ENCODE results near the gene VAPB.

VAPB gene

DNA sequence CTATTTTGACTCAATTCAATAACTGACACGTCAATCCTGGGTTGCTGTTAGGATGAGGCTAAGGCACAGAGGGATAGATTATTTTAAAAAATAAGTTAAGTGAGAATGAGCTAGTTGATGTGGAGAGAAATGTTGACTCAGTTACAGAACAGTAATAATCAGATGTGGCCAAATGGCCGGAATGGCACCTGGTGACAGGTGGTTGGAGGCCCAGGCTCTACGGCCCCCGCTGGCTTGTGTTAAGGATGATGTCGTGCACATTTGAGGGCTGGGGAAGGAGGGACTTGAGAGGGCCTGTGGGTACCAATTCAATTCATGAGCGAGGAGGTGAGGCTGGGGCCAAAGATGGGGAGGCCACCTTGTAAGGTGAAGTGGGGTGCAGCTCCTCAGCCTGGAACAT, 94.4 kb downstream of the VAPB start:
- TF ChIP-seq ZNF701 (tag by site-specific recombination; IDR thresholded peaks at IDR 0.05) (no peak), ZNF239 (tag by site-specific recombination; IDR thresholded peaks at IDR 0.05) (no peak), GLI4 (tag by site-specific recombination; IDR thresholded peaks at IDR 0.05) (no peak), ZNF555 (tag by site-specific recombination; conservative IDR thresholded peaks at IDR 0.05) (no peak), ZNF121 (tag by site-specific recombination; IDR thresholded peaks at IDR 0.05) (no peak), KLF1 (tag by site-specific recombination; IDR thresholded peaks at IDR 0.05) (no peak), ZNF19 (tag by site-specific recombination; IDR thresholded peaks at IDR 0.05; ENCODE audit: low read depth) (no peak), ZNF416 (tag by site-specific recombination; IDR thresholded peaks at IDR 0.05) (no peak), ZNF248 (tag by site-specific recombination; IDR thresholded peaks at IDR 0.05) (no peak), ZNF37A (tag by site-specific recombination; IDR thresholded peaks at IDR 0.05) (no peak)
- POLR2A ChIA-PET = no interaction called here

DNA sequence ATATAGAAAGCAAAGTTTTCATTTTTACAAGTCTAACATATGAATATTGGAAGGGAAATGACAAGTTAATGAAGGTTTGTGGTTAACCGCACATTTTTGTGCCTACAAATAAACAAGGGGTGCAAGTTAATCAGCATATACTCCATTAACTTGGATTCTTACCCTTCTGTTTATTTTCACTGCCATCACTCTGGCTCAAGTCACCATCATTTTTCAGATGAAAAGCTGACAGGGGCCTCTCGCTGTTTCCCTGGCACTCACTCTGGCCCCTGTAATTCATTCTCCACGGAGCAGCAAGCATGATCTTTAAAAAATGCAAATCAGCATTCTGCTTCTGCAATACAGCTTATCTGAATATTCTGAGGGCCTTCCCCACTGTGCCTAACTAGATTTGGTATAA, 96.4 kb downstream of the VAPB start:
- Histone ChIP-seq H3K4me3 (ENCODE audit: low read depth, low read length) (no peak overlapping the region), H3K4me1 (ENCODE audit: control insufficient read depth, insufficient read depth, low read length) (no peaks in the 10 kb centered on the region), H3K36me3 (ENCODE audit: control insufficient read depth in 2 of 2, insufficient read depth in 1 of 2, low read length in 2 of 2) (no peaks in the 10 kb centered on the region), H3K27ac (ENCODE audit: extremely low read depth, low read depth, low read length) (no peak overlapping the region), H3K9me3 (ENCODE audit: control insufficient read depth, insufficient read depth, low read depth, low read length) (no peaks in the 10 kb centered on the region)
- ChIA-PET CTCF (no interaction called here), POLR2A (no interaction called here)
- no peak for TF ChIP-seq MZF1 (tag by site-specific recombination; IDR thresholded peaks at IDR 0.05; ENCODE audit: borderline replicate concordance)

More for the DNA sequence above, 94.4 kb downstream of the VAPB start:
- H3K36me3 ChIP-seq (ENCODE audit: control insufficient read depth in 2 of 2, insufficient read depth in 1 of 2, low read length in 2 of 2) = no peaks in the 10 kb centered on the region
- no peak overlapping the region for H3K4me3 ChIP-seq (ENCODE audit: low read depth, low read length)
- H3K4me1 ChIP-seq (ENCODE audit: control insufficient read depth, insufficient read depth, low read length) = no peaks in the 10 kb centered on the region
- H3K27ac ChIP-seq (ENCODE audit: extremely low read depth, low read depth, low read length) = no peak overlapping the region
- H3K9me3 ChIP-seq (ENCODE audit: control insufficient read depth, insufficient read depth, low read depth, low read length) = no peaks in the 10 kb centered on the region
- CTCF ChIA-PET = interaction anchor here (1.0 kb wide), 1 partner anchor 15 kb away, joined by 3 read pairs; no protein-coding TSS in a partner anchor

DNA sequence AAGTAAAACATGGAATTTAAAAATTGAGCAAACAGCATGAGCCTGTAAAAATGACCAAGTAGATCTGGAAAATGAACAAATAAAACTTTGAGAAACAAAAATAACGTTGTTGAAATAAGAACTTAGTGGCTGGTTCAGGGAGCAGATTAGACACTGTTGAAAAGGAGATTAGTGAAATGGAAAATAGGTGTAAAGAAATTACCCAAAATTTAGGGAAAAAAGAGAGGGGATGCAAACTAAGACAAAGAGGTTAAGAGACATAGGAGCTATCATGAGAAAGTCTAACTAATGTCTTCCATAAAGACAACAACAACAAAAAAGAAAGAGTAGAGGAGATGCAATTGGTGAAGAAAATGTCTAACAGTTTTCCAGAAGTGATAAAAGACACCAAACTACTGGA, 97.2 kb downstream of the VAPB start:
- ChIA-PET CTCF (no interaction called here), POLR2A (no interaction called here)
- H3K36me3 ChIP-seq (ENCODE audit: control insufficient read depth in 2 of 2, insufficient read depth in 1 of 2, low read length in 2 of 2) = no peaks in the 10 kb centered on the region
- H3K4me1 ChIP-seq (ENCODE audit: control insufficient read depth, insufficient read depth, low read length) = no peaks in the 10 kb centered on the region
- H3K4me3 ChIP-seq (ENCODE audit: low read depth, low read length) = no peak overlapping the region
- TF ChIP-seq ZNF555 (tag by site-specific recombination; conservative IDR thresholded peaks at IDR 0.05) (0 out of 2 replicates have a peak, but pooled peaks have one; percentile 11), SETDB1 (IDR thresholded peaks at IDR 0.05; ENCODE audit: insufficient read length, low read length) (peak; percentile 93), WT1 (tag by site-specific recombination; IDR thresholded peaks at IDR 0.05) (no peak)
- TF ChIP-seq, protein P1, sequence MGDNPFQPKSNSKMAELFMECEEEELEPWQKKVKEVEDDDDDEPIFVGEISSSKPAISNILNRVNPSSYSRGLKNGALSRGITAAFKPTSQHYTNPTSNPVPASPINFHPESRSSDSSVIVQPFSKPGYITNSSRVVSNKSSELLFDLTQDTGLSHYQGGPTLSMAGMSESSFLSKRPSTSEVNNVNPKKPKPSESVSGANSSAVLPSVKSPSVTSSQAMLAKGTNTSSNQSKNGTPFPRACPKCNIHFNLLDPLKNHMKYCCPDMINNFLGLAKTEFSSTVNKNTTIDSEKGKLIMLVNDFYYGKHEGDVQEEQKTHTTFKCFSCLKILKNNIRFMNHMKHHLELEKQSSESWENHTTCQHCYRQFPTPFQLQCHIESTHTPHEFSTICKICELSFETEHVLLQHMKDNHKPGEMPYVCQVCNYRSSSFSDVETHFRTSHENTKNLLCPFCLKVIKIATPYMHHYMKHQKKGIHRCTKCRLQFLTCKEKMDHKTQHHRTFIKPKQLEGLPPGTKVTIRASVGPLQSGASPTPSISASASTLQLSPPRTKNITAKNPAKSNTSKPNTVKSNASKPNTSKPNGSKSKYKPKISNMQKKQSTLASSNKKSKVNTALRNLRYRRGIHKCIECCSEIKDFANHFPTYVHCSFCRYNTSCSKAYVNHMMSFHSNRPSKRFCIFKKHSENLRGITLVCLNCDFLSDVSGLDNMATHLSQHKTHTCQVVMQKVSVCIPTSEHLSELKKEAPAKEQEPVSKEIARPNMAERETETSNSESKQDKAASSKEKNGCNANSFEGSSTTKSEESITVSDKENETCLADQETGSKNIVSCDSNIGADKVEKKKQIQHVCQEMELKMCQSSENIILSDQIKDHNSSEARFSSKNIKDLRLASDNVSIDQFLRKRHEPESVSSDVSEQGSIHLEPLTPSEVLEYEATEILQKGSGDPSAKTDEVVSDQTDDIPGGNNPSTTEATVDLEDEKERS (tag by site-specific recombination; IDR thresholded peaks at IDR 0.05) = peak; percentile 77; the same call in 1 of the 2 replicates
- H3K9me3 ChIP-seq (ENCODE audit: control insufficient read depth, insufficient read depth, low read depth, low read length) = no peaks in the 10 kb centered on the region
- no peak overlapping the region for H3K27ac ChIP-seq (ENCODE audit: extremely low read depth, low read depth, low read length)

DNA sequence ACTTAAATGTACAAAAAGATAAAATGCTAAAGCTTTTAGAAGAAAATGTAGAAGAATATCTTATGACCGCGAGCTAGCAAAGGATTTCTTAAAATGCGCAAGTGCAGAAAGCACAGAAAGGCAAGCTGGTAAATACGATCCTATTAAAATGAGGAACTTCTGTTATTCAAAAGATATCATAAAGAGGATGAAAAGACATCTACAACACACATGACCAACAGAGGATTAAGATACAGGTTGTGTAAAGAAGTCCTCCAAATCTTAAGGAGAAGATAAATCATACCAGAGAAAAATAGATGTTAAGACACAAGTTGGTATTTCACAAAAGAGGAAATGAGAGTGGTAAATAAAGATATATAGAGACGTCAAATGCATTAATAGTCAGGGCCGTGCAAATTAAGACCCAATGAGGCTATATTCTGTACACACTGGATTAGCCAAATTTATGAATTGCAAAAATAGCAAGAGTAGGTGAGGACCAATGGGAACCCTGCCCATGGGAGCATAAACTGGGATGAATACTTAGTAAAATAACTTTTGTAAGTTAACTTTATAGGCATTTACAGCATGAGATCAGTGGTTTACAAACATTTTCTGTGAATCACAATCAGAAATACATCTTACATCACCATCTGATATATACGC, 103.2 kb downstream of the VAPB start:
- H3K36me3 ChIP-seq (ENCODE audit: control insufficient read depth in 2 of 2, insufficient read depth in 1 of 2, low read length in 2 of 2) = no peaks in the 10 kb centered on the region
- ChIA-PET POLR2A (no interaction called here), CTCF (no interaction called here)
- H3K27ac ChIP-seq (ENCODE audit: extremely low read depth, low read depth, low read length) = no peak overlapping the region
- no peak overlapping the region for H3K4me3 ChIP-seq (ENCODE audit: low read depth, low read length)
- no peaks in the 10 kb centered on the region for H3K9me3 ChIP-seq (ENCODE audit: control insufficient read depth, insufficient read depth, low read depth, low read length)
- H3K4me1 ChIP-seq (ENCODE audit: control insufficient read depth, insufficient read depth, low read length) = no peaks in the 10 kb centered on the region
- no peak for TF ChIP-seq ZNF211 (tag by site-specific recombination; IDR thresholded peaks at IDR 0.05; ENCODE audit: low read depth)
- TF ChIP-seq, protein P2, sequence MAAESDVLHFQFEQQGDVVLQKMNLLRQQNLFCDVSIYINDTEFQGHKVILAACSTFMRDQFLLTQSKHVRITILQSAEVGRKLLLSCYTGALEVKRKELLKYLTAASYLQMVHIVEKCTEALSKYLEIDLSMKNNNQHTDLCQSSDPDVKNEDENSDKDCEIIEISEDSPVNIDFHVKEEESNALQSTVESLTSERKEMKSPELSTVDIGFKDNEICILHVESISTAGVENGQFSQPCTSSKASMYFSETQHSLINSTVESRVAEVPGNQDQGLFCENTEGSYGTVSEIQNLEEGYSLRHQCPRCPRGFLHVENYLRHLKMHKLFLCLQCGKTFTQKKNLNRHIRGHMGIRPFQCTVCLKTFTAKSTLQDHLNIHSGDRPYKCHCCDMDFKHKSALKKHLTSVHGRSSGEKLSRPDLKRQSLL (tag by site-specific recombination; IDR thresholded peaks at IDR 0.05) = no peak
- no peak for TF ChIP-seq ZNF169 (tag by site-specific recombination; IDR thresholded peaks at IDR 0.05)
- TF ChIP-seq, protein P3, sequence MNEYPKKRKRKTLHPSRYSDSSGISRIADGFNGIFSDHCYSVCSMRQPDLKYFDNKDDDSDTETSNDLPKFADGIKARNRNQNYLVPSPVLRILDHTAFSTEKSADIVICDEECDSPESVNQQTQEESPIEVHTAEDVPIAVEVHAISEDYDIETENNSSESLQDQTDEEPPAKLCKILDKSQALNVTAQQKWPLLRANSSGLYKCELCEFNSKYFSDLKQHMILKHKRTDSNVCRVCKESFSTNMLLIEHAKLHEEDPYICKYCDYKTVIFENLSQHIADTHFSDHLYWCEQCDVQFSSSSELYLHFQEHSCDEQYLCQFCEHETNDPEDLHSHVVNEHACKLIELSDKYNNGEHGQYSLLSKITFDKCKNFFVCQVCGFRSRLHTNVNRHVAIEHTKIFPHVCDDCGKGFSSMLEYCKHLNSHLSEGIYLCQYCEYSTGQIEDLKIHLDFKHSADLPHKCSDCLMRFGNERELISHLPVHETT (tag by site-specific recombination; IDR thresholded peaks at IDR 0.05) = no peak
- no peak for TF ChIP-seq ZNF24 (tag by site-specific recombination; IDR thresholded peaks at IDR 0.05)
- TF ChIP-seq ZNF677 (tag by site-specific recombination; IDR thresholded peaks at IDR 0.05) = no peak
- no peak for TF ChIP-seq ZNF600 (tag by site-specific recombination; IDR thresholded peaks at IDR 0.05)
- TF ChIP-seq ZFP41 (tag by site-specific recombination; IDR thresholded peaks at IDR 0.05; ENCODE audit: borderline replicate concordance) = no peak
- TF ChIP-seq ZNF529 (tag by site-specific recombination; IDR thresholded peaks at IDR 0.05; ENCODE audit: insufficient replicate concordance) = no peak
- no peak for TF ChIP-seq ZNF239 (tag by site-specific recombination; IDR thresholded peaks at IDR 0.05)
- TF ChIP-seq HOXC10 (CRISPR knock-in tag; IDR thresholded peaks at IDR 0.05) = no peak

Data from HEK293 (cell line).